Renal pelvis (tissue), 4 donors: ENCODE measurements around the gene GLB1L3. TPM values are rescaled to one million over a fixed set of nuclear protein-coding genes. Genes with fewer than 3 reads are reported as not detected.
A peak's percentile ranks its signal among the peaks of the same experiment; 100 is the strongest.
"Not testable (repeated sequence)": the region's sequence is repeated elsewhere in the genome, so short reads cannot be mapped to it uniquely, and the experiment has no call there.

Experiments
- DNase-seq: peaks from one replicate; pipeline ENCODE4 v3.0.0-alpha.2; 2013
- polyA plus RNA-seq, 3 donors: library from polyadenylated mRNA; unstranded; fragments of 120-200 nt; gene quantifications; one replicate each; pipeline ENCODE4 v1.2.1, GENCODE V29; 2013; ENCODE audit not compliant: insufficient read length in 3 of 3

GLB1L3 gene
- polyA plus RNA-seq, 3 donors: 1.6 to 1.8 (median 1.8) TPM

- DNase-seq: no peak
Observed at GRCh38 chr11:134343646-134344045, 67.5 kb downstream of the GLB1L3 start.

- not testable (repeated sequence) for DNase-seq
Observed at GRCh38 chr11:134344497-134345236, 68.5 kb downstream of the GLB1L3 start.

GRCh38 chr11:134345237-134345550 is 69.0 kb downstream of the GLB1L3 start:
- no peak for DNase-seq

GRCh38 chr11:134346101-134346975 is 70.2 kb downstream of the GLB1L3 start:
- no peak for DNase-seq

- DNase-seq: no peak
Observed at GRCh38 chr11:134346976-134347350, 70.8 kb downstream of the GLB1L3 start.

GRCh38 chr11:134347441-134347840 is 71.3 kb downstream of the GLB1L3 start:
- no peak for DNase-seq

- no peak for DNase-seq
Observed at GRCh38 chr11:134349109-134349801, 73.1 kb downstream of the GLB1L3 start.

- DNase-seq: no peak
Observed at GRCh38 chr11:134349802-134350355, 73.7 kb downstream of the GLB1L3 start.

- DNase-seq: no peak
Observed at GRCh38 chr11:134350381-134350780, 74.2 kb downstream of the GLB1L3 start.

GRCh38 chr11:134352111-134352510 is 75.9 kb downstream of the GLB1L3 start:
- no peak for DNase-seq

GRCh38 chr11:134355136-134355535 is 79.0 kb downstream of the GLB1L3 start:
- no peak for DNase-seq

GRCh38 chr11:134355656-134356055 is 79.5 kb downstream of the GLB1L3 start:
- DNase-seq: no peak

GRCh38 chr11:134356656-134357544 is 80.7 kb downstream of the GLB1L3 start:
- no peak for DNase-seq

- DNase-seq: no peak
Observed at GRCh38 chr11:134357545-134357839, 81.3 kb downstream of the GLB1L3 start.

GRCh38 chr11:134358165-134358855 is 82.1 kb downstream of the GLB1L3 start:
- DNase-seq: no peak

GRCh38 chr11:134358856-134359490 is 82.8 kb downstream of the GLB1L3 start:
- no peak for DNase-seq

GRCh38 chr11:134359646-134360045 is 83.5 kb downstream of the GLB1L3 start:
- DNase-seq: no peak

- DNase-seq: peak; percentile 72
Observed at GRCh38 chr11:134360050-134360835, 84.1 kb downstream of the GLB1L3 start.

GRCh38 chr11:134361661-134362060 is 85.5 kb downstream of the GLB1L3 start:
- no peak for DNase-seq
